ENCODE results near the gene ARHGAP26. TPM values are rescaled to one million over a fixed set of nuclear protein-coding genes. Genes with fewer than 3 reads are reported as not detected.

ARHGAP26 gene
- polyA plus RNA-seq, 6 donors from 2014 or later, result 2.4 to 8.7 (median 4.1) TPM

DNA sequence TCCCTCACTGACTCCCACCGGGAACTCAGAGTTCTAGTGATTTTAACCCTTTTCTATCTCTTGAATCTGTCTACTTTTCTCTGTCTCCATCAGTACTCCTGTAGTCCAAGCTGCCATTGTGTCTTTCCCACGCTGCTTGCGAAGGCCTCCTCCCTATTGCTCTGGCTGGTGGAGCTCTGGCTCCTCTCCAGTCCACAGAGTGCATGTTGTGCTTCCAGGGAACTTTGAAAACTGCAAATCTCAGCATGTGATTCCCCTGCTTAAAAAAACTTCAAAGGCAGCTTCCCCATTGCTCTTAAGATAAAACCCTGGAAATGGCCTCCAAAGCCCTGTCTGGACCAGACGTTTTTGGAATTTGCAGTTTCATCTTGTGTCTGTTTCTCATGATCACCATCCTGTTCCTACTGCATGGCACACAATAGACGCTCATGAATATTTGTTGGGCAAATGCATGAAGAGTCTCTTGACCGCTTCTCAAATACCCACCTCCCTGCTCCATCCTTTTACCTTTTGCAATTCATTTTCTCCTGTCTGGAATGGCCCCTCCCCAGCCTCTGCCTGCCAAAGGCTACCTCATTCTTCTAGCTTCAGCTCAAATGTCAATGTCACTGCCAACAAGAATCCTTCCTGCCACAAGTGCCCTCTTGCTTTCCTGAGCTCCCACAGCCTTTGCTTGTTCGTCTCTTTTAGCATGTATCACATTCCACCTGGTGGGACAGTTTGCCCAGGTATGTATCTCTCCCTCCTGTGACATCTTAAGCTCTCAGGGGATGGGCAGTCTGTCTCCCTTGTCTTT is 293.2 kb downstream of the ARHGAP26 start:
- no peak overlapping the region for H3K4me3 Mint-ChIP-seq
- peaks cover 5 to 20% of the 10 kb centered on the region in 2 donors for H3K36me3 Mint-ChIP-seq
- H3K27me3 Mint-ChIP-seq, result no peaks in the 10 kb centered on the region
- peak overlapping the region in 3 of 6 donors; percentile 8 to 13 (median 9) for H3K27ac Mint-ChIP-seq
- peaks cover 17 to 29% (median 20%) of the 10 kb centered on the region in 3 donors for H3K4me1 Mint-ChIP-seq
- DNase-seq, result no peak
- H3K9me3 Mint-ChIP-seq, result peaks cover 0 to 4% (median 0%) of the 10 kb centered on the region in 7 donors
- ATAC-seq (ENCODE audit: low read depth in 2 of 2), result no peak

DNA sequence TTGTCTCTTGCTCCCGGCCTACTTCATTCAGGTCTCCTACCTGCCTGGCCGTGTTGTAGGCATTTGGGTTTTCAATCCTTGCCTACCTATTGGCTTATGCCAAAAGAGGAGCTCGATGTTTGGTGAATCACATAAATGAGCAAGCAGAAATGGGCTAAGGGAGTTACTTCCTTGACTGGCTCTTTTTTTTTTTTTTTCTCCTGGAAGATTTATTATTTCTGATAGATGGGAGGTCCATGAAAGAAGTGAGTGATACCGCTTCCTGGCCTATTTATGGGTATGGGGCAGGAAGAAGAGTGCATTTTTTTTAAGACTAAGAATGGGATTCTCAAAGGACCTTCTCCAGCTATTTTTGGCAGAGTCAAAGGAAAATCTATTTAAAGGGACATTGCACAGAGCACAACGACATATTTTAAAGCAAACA is 294.1 kb downstream of the ARHGAP26 start:
- Mint-ChIP-seq H3K36me3 (peaks cover 6 to 23% of the 10 kb centered on the region in 2 donors), H3K27me3 (no peaks in the 10 kb centered on the region), H3K4me1 (peaks cover 19 to 33% (median 20%) of the 10 kb centered on the region in 3 donors), H3K4me3 (no peak overlapping the region), H3K9me3 (peaks cover 0 to 4% (median 0%) of the 10 kb centered on the region in 7 donors), H3K27ac (peak overlapping the region in 3 of 6 donors; percentile 25 to 56 (median 32))
- ATAC-seq (ENCODE audit: low read depth in 2 of 2), result no peak
- DNase-seq, result no peak

DNA sequence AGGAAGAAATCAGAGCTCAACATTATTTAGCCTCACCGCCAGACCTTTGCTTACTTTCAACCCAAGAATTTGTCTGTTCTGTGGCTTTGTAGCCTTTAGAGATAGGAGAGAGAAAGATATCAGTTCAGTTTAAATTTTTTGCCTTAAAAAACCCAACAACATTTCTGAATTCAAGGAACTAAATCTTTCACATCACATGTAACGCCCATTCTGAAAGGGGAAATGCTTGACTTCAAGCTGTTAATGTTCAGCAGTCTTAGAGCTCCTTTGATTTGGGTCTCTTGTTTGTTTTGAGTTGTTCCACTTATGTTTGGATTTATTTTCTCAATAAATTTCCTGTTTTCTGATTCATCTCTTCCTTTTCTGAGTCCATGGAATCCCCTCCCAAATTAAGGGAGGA is 294.5 kb downstream of the ARHGAP26 start:
- ATAC-seq (ENCODE audit: low read depth in 2 of 2), result no peak
- no peaks in the 10 kb centered on the region for H3K27me3 Mint-ChIP-seq
- no peak overlapping the region for H3K4me3 Mint-ChIP-seq
- peak overlapping the region in 3 of 6 donors; percentile 7 to 35 (median 25) for H3K27ac Mint-ChIP-seq
- peaks cover 19 to 33% (median 20%) of the 10 kb centered on the region in 3 donors for H3K4me1 Mint-ChIP-seq
- peaks cover 0 to 4% (median 0%) of the 10 kb centered on the region in 7 donors for H3K9me3 Mint-ChIP-seq
- peaks cover 6 to 25% of the 10 kb centered on the region in 2 donors for H3K36me3 Mint-ChIP-seq
- no peak for DNase-seq

DNA sequence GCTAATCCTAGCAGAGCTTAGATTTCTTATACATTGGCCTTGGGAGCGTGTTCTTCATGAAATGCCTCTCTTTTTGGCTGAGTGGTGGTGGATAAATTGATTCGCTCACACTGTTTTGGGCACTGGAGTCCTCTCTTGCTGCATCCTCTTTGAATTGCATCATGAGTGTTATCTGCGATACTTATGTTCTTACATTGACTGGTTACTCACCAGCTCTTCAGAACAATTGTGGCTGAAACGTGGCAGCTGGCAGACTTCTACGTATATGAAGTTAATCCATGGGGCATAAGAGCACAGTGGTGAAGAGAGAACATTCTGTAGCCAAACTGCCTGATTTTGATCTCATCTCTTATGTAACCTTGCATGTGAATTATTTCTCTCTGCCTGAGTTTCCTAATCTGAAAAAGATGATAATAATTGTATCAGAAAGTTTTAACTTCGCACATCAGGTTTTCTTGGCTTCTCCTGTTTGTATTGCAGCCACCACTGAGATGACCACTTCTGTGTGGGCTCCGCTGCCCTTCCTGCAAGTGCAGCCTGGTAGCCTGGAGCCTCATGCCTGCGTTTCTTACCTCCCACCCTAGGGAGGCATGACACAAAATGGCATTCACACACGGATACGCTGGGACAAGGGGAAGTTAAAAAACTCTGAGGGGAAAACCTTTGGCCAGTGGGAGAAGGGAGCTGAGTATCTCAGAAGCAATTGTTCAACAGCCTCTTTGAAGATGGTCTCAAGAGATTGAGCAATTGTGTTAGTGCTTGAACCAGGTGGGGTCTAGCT is 295.2 kb downstream of the ARHGAP26 start:
- H3K9me3 Mint-ChIP-seq, result peaks cover 0 to 4% (median 0%) of the 10 kb centered on the region in 7 donors
- H3K4me3 Mint-ChIP-seq, result no peak overlapping the region
- H3K27me3 Mint-ChIP-seq, result no peaks in the 10 kb centered on the region
- H3K4me1 Mint-ChIP-seq, result peaks cover 19 to 33% (median 20%) of the 10 kb centered on the region in 3 donors
- ATAC-seq (ENCODE audit: low read depth in 2 of 2) (no peak), DNase-seq (no peak)
- H3K27ac Mint-ChIP-seq, result peak overlapping the region in 1 of 6 donors; percentile 64
- peaks cover 11 to 31% of the 10 kb centered on the region in 2 donors for H3K36me3 Mint-ChIP-seq

DNA sequence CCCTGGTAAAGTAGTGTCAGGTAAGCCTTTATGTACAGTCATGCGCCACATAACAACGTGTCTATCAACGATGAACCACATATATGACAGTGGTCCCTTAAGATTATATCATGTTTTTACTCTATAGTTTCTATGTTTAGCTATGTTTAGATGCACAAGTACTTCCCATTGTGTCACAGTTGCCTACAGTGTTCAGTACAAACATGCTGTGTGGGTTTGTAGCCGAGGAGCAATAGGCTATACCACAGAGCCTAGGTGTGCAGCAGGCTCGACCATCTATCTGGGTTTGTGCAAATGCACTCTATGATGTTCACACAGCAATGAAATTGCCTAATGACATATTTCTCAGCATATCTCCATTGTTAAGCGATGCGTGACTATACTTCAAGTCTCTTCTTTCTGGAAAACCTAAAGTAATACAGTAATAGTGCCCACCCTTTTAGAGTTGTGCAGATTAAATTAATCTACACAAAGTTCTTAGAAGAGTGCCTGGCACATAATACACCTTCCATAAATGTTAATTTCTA is 295.9 kb downstream of the ARHGAP26 start:
- ATAC-seq (ENCODE audit: low read depth in 2 of 2) (no peak), DNase-seq (no peak)
- peaks cover 11 to 33% of the 10 kb centered on the region in 2 donors for H3K36me3 Mint-ChIP-seq
- peaks cover 0 to 4% (median 0%) of the 10 kb centered on the region in 7 donors for H3K9me3 Mint-ChIP-seq
- H3K27me3 Mint-ChIP-seq, result no peaks in the 10 kb centered on the region
- H3K27ac Mint-ChIP-seq, result peak overlapping the region in 2 of 6 donors; percentile 47 to 64
- H3K4me1 Mint-ChIP-seq, result peaks cover 19 to 33% (median 20%) of the 10 kb centered on the region in 3 donors
- H3K4me3 Mint-ChIP-seq, result no peak overlapping the region

DNA sequence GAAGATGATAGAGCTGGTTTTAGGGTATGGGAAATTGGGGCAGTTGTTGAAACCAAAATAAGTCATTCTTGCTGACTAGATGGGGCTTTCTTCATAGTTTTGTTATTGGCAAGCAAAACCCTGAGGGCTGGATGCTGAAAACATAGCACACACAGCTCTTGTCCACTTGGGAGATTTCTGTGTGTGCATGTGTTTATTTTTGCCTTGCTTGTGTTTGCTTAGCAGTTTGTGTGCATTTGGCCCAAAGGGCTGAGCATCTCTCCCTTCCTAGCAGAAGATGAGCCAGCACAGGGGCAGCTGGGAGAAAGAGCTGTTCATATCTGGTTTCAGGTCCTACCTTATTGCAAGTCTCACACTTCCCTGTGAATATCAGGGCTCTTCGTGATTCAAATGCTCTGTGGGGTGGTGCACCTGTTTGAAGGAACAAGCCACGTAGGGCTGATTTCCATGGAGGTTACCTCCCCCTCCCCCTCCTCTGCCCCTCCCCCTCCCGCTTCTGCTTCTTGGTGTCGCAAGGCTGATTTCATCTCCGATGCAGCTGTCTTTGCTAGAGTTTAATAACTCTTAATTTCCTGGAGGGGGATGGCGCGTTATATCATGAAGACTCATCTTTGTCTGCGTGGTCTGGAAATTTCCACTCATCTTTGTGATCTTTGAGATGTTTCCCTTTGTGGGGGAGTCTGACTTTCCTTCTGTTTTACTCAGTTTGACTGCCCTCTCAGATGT is 296.5 kb downstream of the ARHGAP26 start:
- peaks cover 0 to 4% (median 2%) of the 10 kb centered on the region in 7 donors for H3K9me3 Mint-ChIP-seq
- ATAC-seq (ENCODE audit: low read depth in 2 of 2) (peak; percentile 75 to 76), DNase-seq (peak; percentile 12)
- H3K27ac Mint-ChIP-seq, result peak overlapping the region in 4 of 6 donors; percentile 8 to 50 (median 46)
- H3K4me3 Mint-ChIP-seq, result peak overlapping the region in 4 of 8 donors; percentile 30 to 70 (median 52)
- peaks cover 11 to 33% of the 10 kb centered on the region in 2 donors for H3K36me3 Mint-ChIP-seq
- H3K4me1 Mint-ChIP-seq, result peaks cover 19 to 33% (median 20%) of the 10 kb centered on the region in 3 donors
- no peaks in the 10 kb centered on the region for H3K27me3 Mint-ChIP-seq

DNA sequence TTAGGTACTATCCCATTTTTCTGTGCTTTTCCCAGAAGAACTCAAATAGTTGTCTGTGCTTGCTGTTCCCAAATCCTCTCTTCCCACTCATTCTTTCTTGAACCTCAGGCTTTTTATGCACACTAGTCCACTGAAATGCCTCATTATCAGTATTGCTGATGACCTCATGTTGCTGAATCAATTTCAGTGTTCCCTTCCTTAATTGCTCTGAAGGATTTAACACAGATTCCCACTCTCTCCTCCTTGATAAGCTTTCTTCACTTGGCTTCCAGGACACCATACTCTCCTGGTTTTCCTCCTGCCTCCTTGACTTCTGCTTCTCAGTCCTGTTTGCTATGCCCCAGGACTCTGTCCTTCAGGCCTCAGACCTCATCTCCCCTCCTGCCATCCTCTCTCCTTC is 298.5 kb downstream of the ARHGAP26 start:
- H3K9me3 Mint-ChIP-seq, result peaks cover 0 to 8% (median 2%) of the 10 kb centered on the region in 7 donors
- no peak for DNase-seq

DNA sequence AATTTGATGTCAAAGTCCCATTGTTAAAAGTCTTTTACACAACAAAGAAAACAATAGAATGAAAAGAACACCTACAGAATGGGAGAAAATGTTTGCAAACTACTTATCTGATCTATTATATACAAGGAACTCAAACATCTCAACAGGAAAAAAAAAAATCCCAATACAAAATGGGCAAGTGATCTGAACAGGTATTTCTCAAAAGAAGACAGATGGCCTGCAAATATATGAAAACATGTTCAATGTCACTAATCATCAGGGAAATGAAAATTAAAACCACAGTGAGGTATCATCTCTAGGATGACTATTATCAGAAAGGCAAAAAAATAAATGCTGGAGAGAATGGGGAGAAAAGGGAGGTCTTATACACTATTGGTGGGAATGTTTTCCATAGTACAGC is 301.8 kb downstream of the ARHGAP26 start:
- no peak for DNase-seq

More for the DNA sequence above, 298.5 kb downstream of the ARHGAP26 start:
- H3K4me1 Mint-ChIP-seq, result peaks cover 19 to 33% (median 20%) of the 10 kb centered on the region in 3 donors
- H3K27ac Mint-ChIP-seq, result no peak overlapping the region
- H3K36me3 Mint-ChIP-seq, result peaks cover 11 to 35% of the 10 kb centered on the region in 2 donors
- ATAC-seq (ENCODE audit: low read depth in 2 of 2), result no peak
- H3K27me3 Mint-ChIP-seq, result no peaks in the 10 kb centered on the region
- H3K4me3 Mint-ChIP-seq, result peak overlapping the region in 1 of 8 donors; percentile 1

DNA sequence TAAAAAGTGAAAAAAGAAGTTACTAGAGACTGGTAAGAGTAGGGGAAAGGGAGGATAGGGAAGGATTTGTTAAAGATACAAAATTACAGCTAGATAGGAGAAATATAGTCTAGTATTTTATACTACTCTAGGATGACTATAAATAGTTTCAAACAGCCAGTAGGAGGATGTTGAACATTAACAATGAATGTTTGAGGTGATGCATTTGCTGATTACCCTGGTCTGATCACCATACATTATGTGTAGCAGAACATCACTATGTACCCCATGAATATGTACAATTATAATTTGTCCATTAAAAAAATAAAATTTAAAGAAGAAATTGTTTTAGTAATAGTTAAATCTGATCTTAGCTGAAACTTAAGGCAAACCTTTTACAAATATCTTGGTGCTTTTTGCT is 302.6 kb downstream of the ARHGAP26 start:
- ATAC-seq (ENCODE audit: low read depth in 2 of 2), result no peak
- Mint-ChIP-seq H3K36me3 (peaks cover 11 to 32% of the 10 kb centered on the region in 2 donors), H3K4me1 (peaks cover under 1 to 8% (median 7%) of the 10 kb centered on the region in 3 donors)

More for the DNA sequence above, 301.8 kb downstream of the ARHGAP26 start:
- no peaks in the 10 kb centered on the region for H3K27me3 Mint-ChIP-seq
- peaks cover 11 to 32% of the 10 kb centered on the region in 2 donors for H3K36me3 Mint-ChIP-seq
- peaks cover 6 to 12% (median 12%) of the 10 kb centered on the region in 3 donors for H3K4me1 Mint-ChIP-seq
- no peak for ATAC-seq (ENCODE audit: low read depth in 2 of 2)
- no peak overlapping the region for H3K27ac Mint-ChIP-seq
- no peak overlapping the region for H3K4me3 Mint-ChIP-seq
- H3K9me3 Mint-ChIP-seq, result peaks cover 0 to 8% (median 2%) of the 10 kb centered on the region in 7 donors

DNA sequence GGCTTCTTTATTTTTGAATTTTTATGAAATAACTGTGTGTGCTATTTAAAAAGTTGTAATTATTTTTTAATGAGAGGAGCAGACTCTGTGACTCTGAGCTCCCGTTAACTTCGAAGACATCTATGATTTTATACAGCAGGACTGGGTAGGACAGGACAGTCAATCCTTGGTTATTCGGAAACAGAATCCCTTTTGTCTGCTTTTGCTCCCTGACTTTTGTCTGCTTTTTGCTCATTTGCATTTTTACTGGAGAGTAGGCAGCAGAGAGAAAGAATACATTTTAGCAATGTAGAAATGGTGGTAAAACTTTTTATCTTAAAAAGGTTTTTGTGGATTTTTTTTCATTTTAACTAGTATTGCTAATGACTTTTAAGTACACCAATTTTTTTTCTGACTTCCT is 303.6 kb downstream of the ARHGAP26 start:
- H3K4me3 Mint-ChIP-seq, result no peak overlapping the region
- no peak overlapping the region for H3K27ac Mint-ChIP-seq
- peaks cover 0 to 8% (median 2%) of the 10 kb centered on the region in 7 donors for H3K9me3 Mint-ChIP-seq
- peaks cover 5 to 26% of the 10 kb centered on the region in 2 donors for H3K36me3 Mint-ChIP-seq
- no peak for DNase-seq
- H3K27me3 Mint-ChIP-seq, result no peaks in the 10 kb centered on the region
- no peak for ATAC-seq (ENCODE audit: low read depth in 2 of 2)
- H3K4me1 Mint-ChIP-seq, result peaks cover 3 to 5% (median 5%) of the 10 kb centered on the region in 3 donors

More for the DNA sequence above, 302.6 kb downstream of the ARHGAP26 start:
- H3K27me3 Mint-ChIP-seq, result no peaks in the 10 kb centered on the region
- H3K9me3 Mint-ChIP-seq, result peaks cover 0 to 8% (median 2%) of the 10 kb centered on the region in 7 donors
- no peak for DNase-seq
- no peak overlapping the region for H3K4me3 Mint-ChIP-seq
- no peak overlapping the region for H3K27ac Mint-ChIP-seq

DNA sequence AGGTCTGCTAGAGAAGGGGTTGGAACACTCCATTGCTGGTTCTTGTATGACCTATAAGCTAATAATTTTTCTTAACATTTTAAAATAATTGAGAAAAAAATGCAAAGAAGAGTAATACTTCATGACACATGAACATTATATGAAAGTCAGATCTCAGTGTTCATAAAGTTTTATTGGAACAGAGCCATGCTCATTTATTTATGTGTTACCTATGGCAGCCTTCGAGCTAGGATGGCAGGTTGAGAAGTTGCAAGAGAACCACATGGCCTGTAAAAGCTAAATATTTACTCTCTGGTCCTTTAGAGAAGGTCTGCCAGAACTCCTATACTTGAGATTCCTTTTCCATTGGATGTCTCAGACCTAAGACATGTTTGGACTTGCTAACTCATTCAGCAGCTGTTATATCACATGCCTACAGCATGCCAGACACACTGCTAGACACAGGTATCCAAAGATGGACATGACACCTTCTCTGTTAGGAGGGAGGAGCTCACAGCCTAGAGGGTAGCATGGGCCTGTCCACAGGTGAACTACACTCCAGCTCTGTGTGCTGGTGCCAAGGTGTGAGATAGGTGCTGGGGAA is 304.3 kb downstream of the ARHGAP26 start:
- ATAC-seq (ENCODE audit: low read depth in 2 of 2) (no peak), DNase-seq (no peak)
- Mint-ChIP-seq H3K4me1 (peaks cover 3 to 5% (median 5%) of the 10 kb centered on the region in 3 donors), H3K4me3 (no peak overlapping the region), H3K27ac (peak overlapping the region in 1 of 6 donors; percentile 79), H3K36me3 (peaks cover 5 to 19% of the 10 kb centered on the region in 2 donors), H3K9me3 (peaks cover 0 to 8% (median 2%) of the 10 kb centered on the region in 7 donors), H3K27me3 (no peaks in the 10 kb centered on the region)

DNA sequence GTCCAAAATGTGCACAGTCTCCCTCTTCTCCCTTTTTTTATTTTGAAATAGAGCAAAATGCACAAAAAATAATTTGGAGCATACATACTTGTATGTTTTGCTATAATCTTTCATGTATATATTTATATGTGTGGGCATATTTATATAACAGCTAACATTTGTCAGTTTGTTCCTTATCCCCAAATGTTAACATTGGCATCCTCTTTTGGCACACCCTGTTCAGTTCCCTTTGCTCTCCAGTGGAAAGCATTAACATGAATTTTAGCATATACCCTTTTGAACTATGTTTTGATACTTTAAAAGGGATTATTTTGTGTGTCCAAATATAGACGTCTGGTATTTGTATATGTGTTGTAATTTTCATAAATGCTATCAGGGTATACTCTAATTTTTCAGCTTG is 306.2 kb downstream of the ARHGAP26 start:
- Mint-ChIP-seq H3K27me3 (no peaks in the 10 kb centered on the region), H3K9me3 (peaks cover 0 to 6% (median 0%) of the 10 kb centered on the region in 7 donors), H3K4me3 (no peak overlapping the region), H3K36me3 (peaks cover 0 to 11% of the 10 kb centered on the region in 2 donors), H3K27ac (no peak overlapping the region), H3K4me1 (peaks cover 3 to 5% (median 5%) of the 10 kb centered on the region in 3 donors)
- DNase-seq (no peak), ATAC-seq (ENCODE audit: low read depth in 2 of 2) (no peak)

Measured in naive B cell (primary cell).